Stimulated activated CD8-positive, alpha-beta memory T cell treated with anti-CD3 and anti-CD28 coated beads, Interleukin-12 subunit alpha, Interleukin-12 subunit beta, amount 100 ng/mL, for 1 hour (primary cell): ENCODE measurements around the gene WARS2.
"Not testable (repeated sequence)": the region's sequence is repeated elsewhere in the genome, so short reads cannot be mapped to it uniquely, and the experiment has no call there.

Experiments used
- DNase-seq: peaks from one replicate; pipeline ENCODE4 v3.0.0-alpha.2; 2020; ENCODE audit warnings: low read depth

WARS2 gene

DNA sequence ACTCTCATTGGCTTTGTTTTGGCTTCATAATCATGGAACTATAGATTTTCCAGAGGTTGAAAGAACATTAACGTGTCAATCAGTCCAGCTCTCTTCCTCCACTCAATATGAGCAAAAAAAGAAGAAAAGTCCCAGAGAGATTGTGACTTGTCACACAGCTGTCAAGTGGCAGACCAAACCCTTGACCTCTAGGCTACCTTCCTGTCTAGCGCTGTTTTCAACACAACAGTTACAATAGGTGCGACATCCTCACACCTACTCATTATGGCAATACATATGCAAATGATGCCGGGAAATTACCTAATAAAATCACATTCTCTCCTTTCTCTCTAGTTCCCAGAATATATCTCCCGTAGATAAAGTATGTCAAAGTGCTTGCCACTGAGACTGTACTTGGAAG is 1.1 kb downstream of the WARS2 start:
- DNase-seq = no peak

DNA sequence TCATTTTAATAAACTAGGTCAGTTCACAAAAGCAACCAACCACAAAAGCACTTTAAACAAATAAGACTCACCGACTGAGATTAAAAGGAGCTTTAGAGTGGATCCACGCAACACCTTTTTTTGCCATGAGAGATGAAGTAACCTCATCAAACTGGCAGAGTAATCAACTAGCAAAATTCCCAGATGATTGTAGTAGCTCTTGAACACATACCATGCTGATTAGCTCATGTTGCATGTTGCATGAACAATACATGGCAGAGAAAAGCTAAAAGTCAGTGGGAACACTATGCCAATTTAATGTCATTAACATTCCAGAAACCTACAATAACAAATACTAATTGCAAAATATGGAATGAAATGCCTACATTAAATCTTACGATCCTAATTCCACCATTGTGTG is 4.1 kb downstream of the WARS2 start:
- DNase-seq = no peak

DNA sequence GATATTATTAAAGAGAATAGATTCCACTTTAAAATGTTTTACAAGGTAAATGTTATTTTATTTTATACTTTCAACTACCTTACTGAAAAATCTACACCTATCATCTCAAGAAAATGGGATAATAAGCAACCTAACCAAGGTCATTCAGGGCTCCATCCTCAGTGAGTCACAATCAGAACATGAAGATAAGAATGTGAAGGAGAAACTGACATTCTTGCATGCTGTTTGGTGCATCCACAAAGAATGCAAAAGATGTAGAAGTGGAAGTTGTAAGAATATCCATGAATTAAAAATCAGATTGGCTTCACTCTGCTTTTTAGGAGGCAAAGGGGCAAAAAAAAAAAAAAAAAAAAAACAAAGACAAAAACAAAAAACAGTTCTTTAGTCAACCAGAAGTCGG is 6.5 kb downstream of the WARS2 start:
- no peak for DNase-seq

DNA sequence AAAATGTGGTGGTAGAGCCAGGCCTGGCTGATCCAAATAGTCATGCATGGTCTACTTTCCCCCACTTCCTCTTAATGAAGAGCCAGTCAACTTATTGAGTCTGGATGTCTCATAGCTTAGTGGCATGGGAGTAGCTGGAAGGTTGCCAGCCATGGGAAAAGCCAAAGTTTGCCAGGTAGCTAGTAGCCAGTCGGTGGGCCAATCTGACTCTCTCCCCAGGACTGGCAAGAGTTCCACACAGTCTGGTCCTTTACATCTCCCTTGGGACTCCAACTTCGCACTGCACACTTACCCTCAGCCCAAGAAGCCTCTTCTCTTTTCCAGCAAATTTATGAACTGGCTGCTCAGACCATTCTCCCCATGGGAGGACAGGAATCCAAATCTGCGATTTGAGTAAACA is 8.3 kb downstream of the WARS2 start:
- no peak for DNase-seq

DNA sequence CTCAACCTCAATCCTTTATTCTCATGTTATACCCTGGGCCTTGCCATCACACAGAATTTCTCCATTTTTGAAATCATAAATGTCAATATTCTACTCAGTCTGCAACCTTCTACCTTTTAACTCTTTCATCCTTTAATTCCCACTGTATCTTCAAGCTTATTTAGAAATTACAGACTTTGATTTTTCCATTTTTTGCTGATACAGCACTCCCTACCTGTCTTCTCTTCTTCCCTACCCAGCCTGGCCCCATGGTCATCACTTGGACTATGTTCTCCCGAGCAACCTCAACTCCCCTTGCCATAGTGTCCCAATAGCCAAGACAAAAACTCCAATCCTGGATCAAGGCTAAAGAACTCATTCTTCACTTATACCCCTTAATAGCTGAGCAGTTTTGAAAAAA is 14.6 kb downstream of the WARS2 start:
- no peak for DNase-seq

DNA sequence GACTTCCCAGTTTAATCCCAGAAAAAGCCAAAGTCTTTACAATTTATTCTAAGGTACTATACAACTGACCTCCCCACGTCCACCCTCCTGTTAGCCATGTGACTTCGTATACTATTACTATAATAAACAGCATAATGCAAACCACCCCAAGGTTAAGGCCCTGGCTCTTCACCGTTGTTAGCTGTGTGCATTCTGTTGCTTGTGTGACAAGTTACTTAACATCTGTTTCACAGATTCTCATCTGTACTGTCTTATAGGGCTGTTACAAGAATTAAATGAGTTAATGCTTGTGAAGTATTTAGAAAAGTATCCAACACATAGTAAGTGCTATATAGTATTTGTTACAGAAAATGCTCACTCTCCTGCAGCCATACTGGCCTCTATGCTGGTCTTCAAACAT is 15.7 kb downstream of the WARS2 start:
- DNase-seq = no peak

DNA sequence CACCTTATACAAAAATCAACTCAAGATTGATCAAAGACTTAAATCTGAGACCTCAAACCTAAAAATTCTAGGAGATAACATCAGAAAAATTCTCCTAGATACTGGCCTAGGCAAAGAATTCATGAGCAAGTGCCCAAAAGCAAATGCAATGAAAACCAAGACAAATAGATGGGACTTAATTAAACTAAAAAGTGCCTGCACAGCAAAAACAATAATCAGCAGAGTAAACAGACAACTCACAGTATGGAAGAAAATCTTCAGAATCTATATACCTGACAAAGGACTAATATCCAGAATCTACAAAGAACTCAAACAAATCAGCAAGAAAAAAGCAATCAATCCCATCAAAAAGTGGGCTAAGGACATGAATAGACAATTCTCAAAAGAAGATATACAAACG is 18.6 kb downstream of the WARS2 start:
- DNase-seq = not testable (repeated sequence)

DNA sequence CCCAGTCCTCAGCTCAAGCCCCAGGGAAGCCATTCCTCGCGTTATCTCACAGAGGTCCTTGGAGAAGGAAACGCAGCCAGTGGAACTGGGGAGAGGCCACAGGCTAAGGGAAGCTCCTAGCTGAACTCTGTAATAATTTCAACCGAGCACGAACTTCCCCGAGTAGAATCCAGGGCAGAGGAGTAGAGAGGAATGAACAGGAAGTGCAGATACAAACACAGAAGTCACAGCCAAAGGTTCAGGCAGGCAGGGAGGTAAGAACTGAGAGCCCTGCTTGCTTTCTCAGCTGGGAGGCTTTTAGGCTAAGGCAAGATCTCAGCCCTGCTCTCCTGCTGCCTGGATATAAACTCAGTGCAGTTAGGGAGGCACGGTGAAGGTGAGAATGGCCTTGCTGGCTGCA is 23.7 kb downstream of the WARS2 start:
- DNase-seq = no peak

DNA sequence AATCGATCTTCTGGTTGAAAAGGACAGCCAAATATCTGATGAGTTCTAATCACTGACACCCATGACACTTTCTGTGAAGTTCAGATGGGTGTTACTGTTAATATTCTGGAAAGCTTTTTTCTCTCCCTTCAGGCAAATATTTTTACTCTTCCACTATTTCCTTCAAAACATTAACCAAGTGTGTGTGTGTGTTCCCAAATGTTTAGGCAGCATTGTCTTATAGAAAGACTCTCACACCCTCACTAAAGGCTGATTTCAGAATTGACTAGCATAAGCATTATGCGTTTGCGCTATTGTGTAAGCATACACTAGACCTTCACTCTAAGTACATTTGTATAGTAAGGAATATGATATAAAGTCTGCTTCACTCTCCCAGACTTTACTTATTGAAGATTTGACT is 24.7 kb downstream of the WARS2 start:
- DNase-seq = no peak

DNA sequence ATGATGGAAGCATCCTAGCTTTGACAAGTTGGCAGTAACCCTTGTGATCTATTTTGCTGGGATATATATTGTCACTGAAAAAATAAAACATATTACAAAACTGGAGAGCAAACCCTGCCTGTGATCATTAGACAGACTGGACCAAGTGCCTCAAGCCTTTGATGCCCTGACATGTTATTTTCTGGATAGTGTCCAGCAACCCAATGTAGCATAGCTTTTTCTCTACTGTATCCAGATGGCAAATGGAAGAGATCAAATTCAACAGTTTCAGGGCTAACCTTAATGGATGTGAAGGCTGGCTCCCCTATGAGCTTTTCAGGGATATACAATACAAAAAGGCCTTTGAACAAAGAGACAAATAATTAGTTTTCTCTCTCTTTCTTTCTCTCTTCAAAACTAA is 25.1 kb downstream of the WARS2 start:
- no peak for DNase-seq

DNA sequence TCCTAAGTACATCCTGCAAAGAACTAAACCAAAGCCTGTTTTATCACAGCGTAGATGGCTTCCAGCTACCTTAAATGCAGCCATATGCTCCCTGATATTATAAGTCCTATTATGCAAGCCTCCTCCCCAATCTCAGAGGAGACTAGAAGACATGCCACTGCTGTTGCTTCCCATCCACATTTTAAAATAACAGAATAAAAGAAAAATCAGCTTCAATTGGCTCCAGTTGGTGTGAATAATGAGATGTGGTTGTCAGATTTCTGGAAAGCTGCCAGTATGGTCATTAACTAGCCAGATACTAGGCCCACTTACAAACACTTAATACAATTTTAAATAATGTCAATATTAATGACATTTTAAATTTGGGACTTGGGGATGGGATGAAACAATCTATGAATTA is 25.7 kb downstream of the WARS2 start:
- DNase-seq = no peak

DNA sequence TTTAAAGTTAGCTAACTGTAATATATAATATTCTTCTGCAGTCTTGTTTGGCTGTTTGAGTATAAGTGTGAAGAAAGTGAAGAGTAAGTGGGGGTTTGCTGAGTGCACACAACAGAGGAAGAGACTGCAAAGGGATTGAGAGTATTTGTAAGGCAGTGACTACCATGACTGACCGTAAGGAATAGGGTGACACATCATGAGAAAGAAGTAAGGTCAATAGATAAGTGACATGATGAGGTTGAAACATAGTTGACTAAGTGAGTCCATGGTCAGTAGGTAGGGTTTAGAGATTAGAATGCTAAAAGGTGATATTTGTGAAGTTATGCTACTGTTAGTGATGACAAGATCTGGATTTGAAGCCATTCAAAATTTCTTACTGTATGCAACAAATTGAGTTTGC is 27.7 kb downstream of the WARS2 start:
- no peak for DNase-seq

DNA sequence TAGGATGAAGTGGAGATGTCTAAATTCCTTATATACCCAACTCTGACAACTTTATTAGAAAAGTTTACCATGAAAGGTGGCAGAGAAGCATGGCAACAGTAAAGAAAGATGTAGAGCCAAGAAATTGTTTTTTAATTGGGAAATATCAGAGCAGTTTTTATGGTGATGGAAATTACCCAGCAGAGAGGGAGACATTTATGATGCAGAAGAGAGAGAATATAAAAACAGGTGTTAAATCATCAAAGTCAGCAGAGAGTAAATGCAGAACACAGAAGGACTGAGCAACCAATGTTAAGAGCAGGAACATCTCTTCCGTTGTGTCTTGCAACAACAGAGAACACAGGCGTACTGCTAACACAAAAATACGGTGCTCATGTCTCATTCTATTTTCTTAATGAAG is 28.2 kb downstream of the WARS2 start:
- no peak for DNase-seq

DNA sequence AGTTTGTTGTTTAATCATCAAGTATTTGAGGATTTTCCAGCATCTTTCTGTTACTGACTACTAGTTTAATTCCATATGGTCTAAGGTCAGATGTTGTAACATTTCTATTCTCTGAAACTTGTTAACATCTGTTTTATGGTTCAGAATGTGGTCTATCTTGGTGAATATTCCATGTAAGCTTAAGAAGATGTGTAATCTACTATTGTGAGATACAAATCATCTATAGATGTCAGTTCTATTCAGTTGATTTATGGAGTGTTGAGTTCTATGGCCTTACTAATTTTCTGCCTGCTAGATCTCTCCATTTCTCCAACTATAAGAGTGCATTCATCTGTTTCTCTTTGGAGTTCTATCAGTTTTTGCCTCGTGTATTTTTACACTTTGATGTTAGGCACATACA is 31.5 kb downstream of the WARS2 start:
- DNase-seq = no peak

DNA sequence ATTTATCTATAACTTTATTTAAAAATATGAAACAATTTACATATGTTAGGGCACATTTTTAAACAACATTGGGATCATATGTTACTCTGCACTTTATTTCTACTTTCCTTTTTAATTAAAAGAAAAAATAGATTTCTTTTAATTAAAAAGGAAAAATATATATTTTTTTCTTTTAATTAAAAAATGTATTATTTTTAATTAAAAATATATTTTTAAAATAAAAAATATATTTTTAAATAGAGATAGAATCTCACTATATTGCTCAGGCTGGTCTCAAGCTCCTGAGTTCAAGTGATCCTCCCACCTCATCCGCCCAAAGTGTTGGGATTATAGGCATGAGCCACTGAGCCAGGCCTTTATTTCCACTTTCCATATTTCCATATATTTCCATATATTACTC is 36.7 kb downstream of the WARS2 start:
- no peak for DNase-seq

DNA sequence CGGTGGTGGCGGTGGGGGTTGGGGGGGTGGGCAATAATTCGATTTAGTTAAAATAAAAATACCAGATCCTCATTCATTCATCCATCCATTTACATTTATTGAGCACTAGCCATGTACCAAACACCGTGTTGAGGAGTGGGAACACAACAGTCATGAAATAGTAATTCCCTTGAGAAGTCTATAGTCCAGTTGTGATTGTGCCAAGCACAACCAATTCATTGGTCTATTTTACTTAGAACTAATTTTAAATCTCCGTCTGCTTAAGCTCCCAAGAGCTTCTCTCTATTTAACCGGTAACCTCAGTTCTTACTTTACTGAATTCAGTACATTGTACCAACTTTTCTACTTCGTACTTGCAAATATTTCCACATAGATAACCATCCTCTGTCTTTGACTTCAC is 38.4 kb downstream of the WARS2 start:
- DNase-seq = no peak

DNA sequence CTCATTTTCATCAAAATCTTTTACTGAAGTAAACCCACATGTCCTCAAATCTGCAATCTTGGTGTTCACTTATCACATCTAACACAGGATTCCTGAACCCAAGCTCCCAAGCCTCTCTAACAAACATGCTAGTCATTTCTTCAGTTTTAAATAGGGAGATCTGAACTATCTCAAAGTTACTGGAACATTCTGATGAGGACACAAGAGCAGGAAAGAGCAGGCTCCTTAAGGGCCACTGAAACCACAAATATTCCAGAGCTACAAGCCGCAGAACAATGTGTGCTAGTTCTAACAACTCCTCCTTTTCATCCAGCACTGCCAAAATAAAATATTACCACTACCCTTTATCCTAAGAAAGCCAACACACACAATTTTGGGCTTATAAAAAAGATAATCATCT is 38.9 kb downstream of the WARS2 start:
- no peak for DNase-seq

DNA sequence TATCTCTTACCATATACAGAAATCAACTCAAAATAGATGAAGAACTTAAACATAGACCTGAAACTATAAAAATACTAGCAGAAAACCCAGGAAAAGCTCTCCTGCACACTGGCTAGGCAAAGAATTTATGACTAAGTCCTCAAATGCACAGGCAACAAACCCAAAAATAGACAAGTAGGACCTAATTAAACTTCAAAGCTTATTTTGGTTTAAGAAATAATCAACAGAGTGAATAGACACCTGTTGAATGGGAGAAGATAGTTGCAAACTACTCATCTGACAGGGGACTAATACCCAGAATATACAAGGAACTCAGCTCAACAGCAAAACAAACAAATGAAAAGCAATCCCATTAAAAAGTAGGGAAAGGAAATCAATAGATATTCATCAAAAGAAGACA is 40.7 kb downstream of the WARS2 start:
- no peak for DNase-seq

DNA sequence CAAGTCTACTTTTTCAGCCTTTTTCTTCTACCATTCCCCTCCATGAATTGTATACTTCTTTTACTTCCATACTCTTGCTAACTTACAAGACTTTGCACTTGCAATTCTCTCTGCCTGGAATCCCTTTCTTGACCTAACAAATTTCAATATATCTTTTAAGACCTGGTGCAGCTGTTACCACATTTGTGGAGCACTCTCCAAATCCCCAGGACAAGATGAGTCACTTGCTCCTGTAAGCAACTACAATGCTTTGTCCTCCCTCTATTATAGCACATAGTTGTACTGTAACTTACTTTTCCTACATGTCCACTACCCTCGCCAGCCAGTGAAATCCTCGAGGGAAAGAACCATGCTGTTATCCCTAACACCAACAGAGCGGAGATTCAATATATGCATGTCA is 43.1 kb downstream of the WARS2 start:
- no peak for DNase-seq

DNA sequence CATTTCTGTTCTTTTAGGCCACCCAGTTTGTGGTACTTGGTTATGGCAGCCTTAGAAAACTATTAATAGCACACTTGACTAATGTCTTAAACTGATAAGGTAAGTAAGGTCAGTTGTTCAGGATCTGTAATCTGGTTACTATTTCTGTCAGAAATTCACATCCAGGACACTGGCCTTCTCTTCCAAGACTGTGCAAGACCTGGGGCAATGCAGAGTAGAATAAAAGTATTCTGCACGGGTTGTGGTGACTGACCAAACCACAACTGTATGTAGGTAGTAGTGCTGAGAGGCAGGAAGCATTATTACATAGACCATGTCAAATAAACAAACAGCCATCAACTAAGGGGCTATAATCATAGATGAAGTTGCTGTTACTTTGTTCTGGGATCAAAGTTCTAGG is 46.7 kb downstream of the WARS2 start:
- no peak for DNase-seq

DNA sequence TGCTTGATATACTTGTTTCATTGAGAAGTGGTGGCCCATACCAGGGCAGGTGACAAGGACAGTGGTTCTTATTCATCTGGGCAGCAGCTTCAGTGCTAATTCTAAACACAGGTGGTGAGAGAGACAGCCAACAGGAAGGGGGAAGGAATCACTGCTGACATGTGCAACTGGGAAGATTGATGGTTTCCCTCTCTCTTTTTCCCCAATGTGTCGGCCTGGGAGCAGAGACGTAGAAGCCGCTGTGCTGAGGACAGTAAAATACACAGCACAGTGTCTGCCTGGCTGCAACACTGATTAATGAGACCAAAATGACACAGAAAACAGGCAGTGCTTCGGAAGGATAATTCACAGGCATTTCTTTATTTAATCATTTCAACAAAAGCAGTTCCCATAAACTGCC is 48.8 kb downstream of the WARS2 start:
- no peak for DNase-seq

DNA sequence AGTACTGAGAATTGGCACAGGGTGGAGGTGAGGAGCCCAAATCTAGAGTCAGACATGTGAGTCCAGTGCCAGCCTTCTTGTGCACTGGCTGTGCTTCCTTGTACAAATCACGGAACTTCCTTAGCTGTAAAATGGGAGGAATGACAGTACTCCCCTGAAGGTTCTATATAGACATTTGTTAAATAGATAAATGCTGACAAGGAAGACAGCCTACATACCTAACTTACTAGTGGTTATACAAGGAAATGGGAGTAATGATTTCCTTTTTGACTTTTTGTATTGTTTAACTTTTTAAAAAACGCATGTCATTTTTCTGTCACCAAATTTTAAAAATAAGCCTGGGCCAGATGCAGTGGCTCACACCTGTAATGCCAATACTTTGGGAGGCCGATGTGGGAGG is 50.2 kb downstream of the WARS2 start:
- DNase-seq = no peak

DNA sequence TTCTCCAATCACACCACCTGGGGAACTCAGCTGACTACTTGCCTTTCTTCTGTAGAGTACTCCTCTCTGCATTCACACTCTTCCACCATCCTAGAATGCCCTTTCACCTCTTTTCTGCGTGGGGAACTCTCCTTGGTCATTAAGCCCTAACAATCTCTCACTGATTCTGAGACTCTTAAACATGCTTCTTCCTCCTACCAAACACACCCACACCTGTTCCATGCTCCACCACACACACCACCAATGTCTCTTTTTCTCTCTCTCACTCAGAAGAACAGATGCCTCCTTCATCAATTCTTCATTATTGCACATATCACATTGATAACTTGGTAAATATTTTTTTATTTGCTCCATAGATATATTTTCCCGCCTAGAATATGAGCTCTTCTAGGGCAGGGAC is 53.6 kb downstream of the WARS2 start:
- no peak for DNase-seq

DNA sequence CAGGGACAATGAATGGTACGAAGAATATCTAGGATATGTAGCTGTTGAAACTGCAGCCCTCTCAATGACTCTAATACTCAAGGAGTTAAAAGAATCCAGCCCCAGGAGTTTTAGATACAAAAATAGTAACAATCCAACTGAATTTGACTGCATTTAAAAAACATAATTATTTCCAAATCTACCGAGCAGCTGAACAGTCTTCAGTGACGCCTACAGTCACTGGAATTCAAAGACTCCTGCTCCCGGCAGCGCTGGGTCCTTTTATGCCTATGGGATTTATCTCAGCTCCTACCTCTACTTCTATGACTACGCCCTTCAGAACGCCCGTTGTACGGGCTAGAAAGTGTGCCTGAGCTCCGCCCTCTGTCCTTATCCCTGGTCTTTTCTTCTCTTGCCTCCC is 55.7 kb downstream of the WARS2 start:
- DNase-seq = no peak

DNA sequence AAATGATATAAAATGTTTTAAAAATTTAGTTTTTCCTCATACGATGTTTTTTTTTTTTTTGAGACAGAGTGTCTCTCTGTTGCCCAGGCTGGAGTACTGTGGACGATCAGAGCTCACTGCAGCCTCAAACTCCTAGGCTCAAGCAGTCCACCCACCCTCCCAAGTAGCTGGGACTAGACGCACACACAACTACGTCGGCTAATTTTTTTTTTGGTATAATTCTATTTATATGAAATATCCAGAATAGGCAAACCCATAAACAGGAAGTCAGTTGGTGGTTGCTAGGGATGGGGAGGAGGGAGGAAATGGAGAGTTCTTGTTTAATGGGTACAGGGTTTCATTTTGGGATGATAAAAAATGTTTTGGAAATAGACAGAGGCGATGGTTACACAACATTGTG is 56.5 kb downstream of the WARS2 start:
- no peak for DNase-seq

DNA sequence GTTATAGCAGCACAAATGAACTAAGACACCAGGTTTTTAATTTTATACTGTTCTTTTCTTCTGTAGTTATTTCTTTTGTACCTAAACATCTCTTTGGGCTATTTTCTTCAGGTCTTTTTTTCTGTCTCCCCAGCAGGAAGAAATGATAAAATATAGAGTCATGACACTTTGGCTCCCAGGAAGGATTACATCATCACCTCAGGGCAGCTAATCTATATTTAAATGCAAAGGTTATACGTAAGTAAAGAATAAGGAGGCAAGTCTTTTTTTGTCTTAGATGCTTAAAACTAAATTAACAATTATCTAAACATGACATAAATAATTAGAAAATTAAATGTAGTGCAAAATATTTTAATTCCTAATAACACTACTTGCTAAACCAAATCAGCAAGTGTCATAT is 57.0 kb downstream of the WARS2 start:
- no peak for DNase-seq
